ENCODE data around the gene CRYBG2. TPM values are rescaled to one million over a fixed set of nuclear protein-coding genes. Genes with fewer than 3 reads are reported as not detected.

CRYBG2 gene
- polyA plus RNA-seq, 3 donors, result 0.52 TPM; not detected in 2

GRCh38 chr1:26368486-26368885 is 14.6 kb upstream of the CRYBG2 start:
- peaks cover 17% of the 10 kb centered on the region for H3K4me1 Mint-ChIP-seq

GRCh38 chr1:26368006-26368405 is 14.1 kb upstream of the CRYBG2 start:
- Mint-ChIP-seq H3K36me3 (no peaks in the 10 kb centered on the region), H3K4me1 (peaks cover 18% of the 10 kb centered on the region), H3K27ac (no peak overlapping the region), H3K9me3 (peaks cover 0 to 3% (median 0%) of the 10 kb centered on the region in 7 donors), H3K4me3 (no peak overlapping the region), H3K27me3 (ENCODE audit: low read depth in 3 of 3) (peaks cover 19 to 47% (median 28%) of the 10 kb centered on the region in 3 donors)
- WGBS (ENCODE audit: insufficient coverage), result 100% methylated on average over 1 of the region's 4 CpGs
- Histone ChIP-seq H3K9ac (ENCODE audit: insufficient read depth, low read length, poor library complexity, severe bottlenecking) (no peak overlapping the region), H3K4me1 (ENCODE audit: control insufficient read depth in 1 of 2, insufficient read depth in 2 of 2, low read length in 2 of 2) (no peaks in the 10 kb centered on the region), H3K27ac (ENCODE audit: low read depth in 1 of 2, low read length in 2 of 2) (no peak overlapping the region), H4K20me1 (ENCODE audit: insufficient read depth, low read length) (no peaks in the 10 kb centered on the region), H3K36me3 (replicated peaks in 1 of 2; ENCODE audit: control insufficient read depth in 1 of 2, insufficient read depth in 2 of 2, low read length in 2 of 2) (no peaks in the 10 kb centered on the region), H3K4me2 (replicated peaks; ENCODE audit: extremely low read depth, low read length, poor library complexity, severe bottlenecking) (no peak overlapping the region), H3K27me3 (ENCODE audit: control insufficient read depth in 2 of 2, insufficient read depth in 2 of 2, low read length in 2 of 2) (peaks cover 0 to 14% of the 10 kb centered on the region in 2 donors), H3K79me2 (ENCODE audit: insufficient read depth, low read length) (no peaks in the 10 kb centered on the region), H2AFZ (ENCODE audit: insufficient read depth, low read depth, low read length, poor library complexity, severe bottlenecking) (no peak overlapping the region), H3K9me3 (replicated peaks in 1 of 2; ENCODE audit: control insufficient read depth in 1 of 2, insufficient read depth in 1 of 2, low read length in 2 of 2) (no peaks in the 10 kb centered on the region), H3K4me3 (replicated peaks in 1 of 3; ENCODE audit: low read depth in 2 of 3, low read length in 3 of 3) (no peak overlapping the region)
- intact Hi-C loops (cut with micrococcal nuclease), result no loop called here
- no peak for DNase-seq
- no peak for TF ChIP-seq CTCF (IDR thresholded peaks at IDR 0.05)

More at GRCh38 chr1:26368486-26368885, 14.6 kb upstream of the CRYBG2 start:
- H3K27ac Mint-ChIP-seq, result peak overlapping the region in 1 of 7 donors; percentile 27
- Histone ChIP-seq H3K79me2 (ENCODE audit: insufficient read depth, low read length) (no peaks in the 10 kb centered on the region), H3K9me3 (replicated peaks in 1 of 2; ENCODE audit: control insufficient read depth in 1 of 2, insufficient read depth in 1 of 2, low read length in 2 of 2) (no peaks in the 10 kb centered on the region), H3K4me2 (replicated peaks; ENCODE audit: extremely low read depth, low read length, poor library complexity, severe bottlenecking) (no peak overlapping the region), H3K36me3 (replicated peaks in 1 of 2; ENCODE audit: control insufficient read depth in 1 of 2, insufficient read depth in 2 of 2, low read length in 2 of 2) (no peaks in the 10 kb centered on the region), H3K4me3 (replicated peaks in 1 of 3; ENCODE audit: low read depth in 2 of 3, low read length in 3 of 3) (no peak overlapping the region), H3K4me1 (ENCODE audit: control insufficient read depth in 1 of 2, insufficient read depth in 2 of 2, low read length in 2 of 2) (no peaks in the 10 kb centered on the region), H3K27ac (ENCODE audit: low read depth in 1 of 2, low read length in 2 of 2) (no peak overlapping the region), H3K27me3 (ENCODE audit: control insufficient read depth in 2 of 2, insufficient read depth in 2 of 2, low read length in 2 of 2) (peaks cover 0 to 14% of the 10 kb centered on the region in 2 donors), H2AFZ (ENCODE audit: insufficient read depth, low read depth, low read length, poor library complexity, severe bottlenecking) (no peak overlapping the region), H4K20me1 (ENCODE audit: insufficient read depth, low read length) (no peaks in the 10 kb centered on the region), H3K9ac (ENCODE audit: insufficient read depth, low read length, poor library complexity, severe bottlenecking) (no peak overlapping the region)
- peaks cover 22 to 44% (median 25%) of the 10 kb centered on the region in 3 donors for H3K27me3 Mint-ChIP-seq (ENCODE audit: low read depth in 3 of 3)
- WGBS (ENCODE audit: insufficient coverage), result 100% methylated on average over 1 of the region's 3 CpGs
- no peak for TF ChIP-seq CTCF (IDR thresholded peaks at IDR 0.05)
- H3K36me3 Mint-ChIP-seq, result no peaks in the 10 kb centered on the region
- no peak for DNase-seq
- H3K9me3 Mint-ChIP-seq, result peaks cover 0 to 3% (median 0%) of the 10 kb centered on the region in 7 donors
- H3K4me3 Mint-ChIP-seq, result no peak overlapping the region
- intact Hi-C loops (cut with micrococcal nuclease), result no loop called here

Measured in CD14-positive monocyte (primary cell).